HG03066 (cell line): ENCODE data around the gene TP73.

Source experiments
- ATAC-seq: cut with Tn5 transposase; IDR thresholded peaks from one replicate; pipeline ENCODE4 v1.9.1; 2021; ENCODE audit warnings: low read depth; ENCODE audit not compliant: unreplicated experiment

TP73 gene

DNA sequence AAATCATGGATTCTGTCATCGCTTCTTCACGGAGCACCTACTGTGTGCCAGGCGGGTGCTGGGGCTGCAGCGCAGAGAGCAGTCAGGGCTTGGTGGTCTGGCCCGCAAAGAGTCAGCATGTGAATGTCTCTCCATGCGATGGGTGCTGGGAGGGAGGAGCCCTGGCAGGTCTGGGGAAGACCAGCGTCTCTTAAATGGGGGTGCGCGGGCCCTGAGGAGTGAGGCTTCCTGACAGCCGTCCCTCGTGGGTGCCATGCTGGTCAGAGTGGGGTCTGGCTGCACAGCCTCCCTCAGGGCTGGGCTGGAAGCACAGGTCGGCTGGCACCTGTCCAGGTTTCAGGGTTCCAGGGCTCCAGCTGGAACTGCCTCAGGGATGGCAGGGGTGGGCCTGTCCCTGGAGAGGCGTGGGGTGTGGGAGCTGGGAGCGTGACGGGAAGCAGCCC, 18.5 kb downstream of the TP73 start:
- ATAC-seq, result no peak

GRCh38 chr1:3671371-3672180, 19.3 kb downstream of the TP73 start:
- ATAC-seq, result no peak

GRCh38 chr1:3672231-3672970, 20.1 kb downstream of the TP73 start:
- no peak for ATAC-seq

- ATAC-seq, result no peak
Observed at GRCh38 chr1:3672971-3673361, 20.6 kb downstream of the TP73 start.

GRCh38 chr1:3673381-3674099, 21.2 kb downstream of the TP73 start:
- no peak for ATAC-seq

GRCh38 chr1:3674100-3675094, 22.1 kb downstream of the TP73 start:
- no peak for ATAC-seq

- no peak for ATAC-seq
Observed at GRCh38 chr1:3675436-3675835, 23.1 kb downstream of the TP73 start.

GRCh38 chr1:3676581-3677470, 24.5 kb downstream of the TP73 start:
- peak; percentile 72 for ATAC-seq

DNA sequence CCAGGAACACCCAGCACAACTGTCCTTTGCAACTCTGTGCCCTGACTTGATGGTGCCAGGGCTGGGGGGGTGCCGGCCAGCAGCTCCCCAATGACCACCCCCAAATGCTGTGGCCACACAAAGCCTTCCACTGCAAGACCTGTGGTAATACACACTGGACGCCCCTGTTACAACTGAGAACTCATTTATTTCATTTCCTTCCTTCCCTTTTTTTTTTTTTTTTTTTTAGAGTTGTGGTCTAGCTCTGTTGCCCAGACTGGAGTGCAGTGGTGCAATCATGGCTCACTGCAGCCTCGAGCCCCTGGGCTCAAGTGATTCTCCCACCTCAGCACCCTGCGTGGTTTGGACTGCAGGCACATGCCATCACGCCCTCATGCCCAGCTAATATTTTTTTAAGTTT, 25.2 kb downstream of the TP73 start:
- peak; percentile 23 for ATAC-seq

- ATAC-seq, result no peak
Observed at GRCh38 chr1:3678361-3679097, 26.2 kb downstream of the TP73 start.

DNA sequence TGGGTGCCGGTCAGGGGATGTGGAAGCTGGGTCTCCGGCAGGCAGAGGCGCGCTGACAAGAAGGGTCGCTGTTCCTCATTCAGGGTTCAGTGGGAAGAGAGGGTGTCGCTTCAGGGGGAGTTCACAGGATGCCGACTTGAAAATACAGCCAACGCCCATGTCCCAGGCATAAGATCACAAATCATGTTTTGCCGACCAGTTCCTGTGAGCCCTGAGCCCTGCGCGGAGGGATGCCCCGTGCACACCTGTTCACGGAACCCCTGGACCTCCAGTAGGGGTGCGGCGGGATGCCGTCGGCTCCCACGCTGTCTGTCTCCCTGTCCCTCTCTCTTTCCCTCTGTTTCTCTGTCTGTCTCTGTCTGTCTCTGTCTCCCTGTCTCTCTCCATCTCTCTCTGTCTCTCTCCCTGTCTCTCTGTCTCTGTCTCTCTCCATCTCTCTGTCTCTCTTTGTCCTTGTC, 26.8 kb downstream of the TP73 start:
- ATAC-seq, result no peak

DNA sequence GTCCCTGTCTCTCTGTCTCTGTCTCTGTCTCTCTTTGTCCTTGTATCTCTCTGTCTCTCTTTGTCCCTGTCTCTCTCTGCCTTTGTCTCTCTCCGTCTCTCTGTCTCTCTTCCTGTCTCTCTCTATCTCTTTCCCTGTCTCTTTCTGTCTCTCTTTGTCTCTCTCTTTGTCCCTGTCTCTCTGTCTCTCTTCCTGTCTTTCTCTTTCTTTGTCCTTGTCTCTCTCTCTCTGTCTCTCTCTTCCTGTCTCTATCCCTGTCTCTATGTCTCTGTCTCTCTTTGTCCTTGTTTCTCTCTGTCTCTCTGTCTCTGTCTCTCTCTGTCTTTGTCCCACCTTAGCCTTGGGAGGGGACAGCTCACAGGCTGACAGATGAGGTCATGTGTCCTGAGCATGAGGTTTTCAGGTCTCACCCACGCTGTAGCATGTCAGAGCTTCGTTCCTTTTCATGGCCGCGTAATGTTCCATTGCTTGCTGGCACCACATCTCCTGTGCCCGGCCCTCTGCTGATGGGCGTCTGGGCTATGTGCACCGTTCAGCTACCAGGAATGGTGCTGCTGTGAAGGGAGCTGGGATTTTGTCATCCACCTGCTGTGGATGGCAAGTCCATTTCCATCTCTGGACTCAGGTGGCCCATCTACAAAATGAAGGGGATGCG, 27.6 kb downstream of the TP73 start:
- no peak for ATAC-seq

- ATAC-seq, result no peak
Observed at GRCh38 chr1:3680488-3681230, 28.3 kb downstream of the TP73 start.

- ATAC-seq, result no peak
Observed at GRCh38 chr1:3681231-3681897, 29.0 kb downstream of the TP73 start.

GRCh38 chr1:3681898-3682806, 29.8 kb downstream of the TP73 start:
- no peak for ATAC-seq

GRCh38 chr1:3683197-3683596, 30.9 kb downstream of the TP73 start:
- no peak for ATAC-seq
